Osteoblast (primary cell): ENCODE measurements around the gene EREG. TPM values are rescaled to one million over a fixed set of nuclear protein-coding genes. Genes with fewer than 3 reads are reported as not detected.

Source experiments
- DNase-seq: peaks from one replicate; pipeline ENCODE4 v3.0.0; 2011; ENCODE audit warnings: low spot score, mixed read lengths; ENCODE audit not compliant: insufficient read length; ENCODE audit errors: missing footprints
- H2AFZ ChIP-seq: 2 replicates; pipeline ENCODE4 v1.6.0; 2011; ENCODE audit warnings: mild to moderate bottlenecking, low read length
- H3K27ac ChIP-seq: 2 replicates; pipeline ENCODE4 v1.5.1; 2011; ENCODE audit warnings: mild to moderate bottlenecking, low read depth, low read length, moderate library complexity
- H3K27me3 ChIP-seq: 2 replicates; pipeline ENCODE4 v1.6.0; 2012; ENCODE audit warnings: mild to moderate bottlenecking, control low read depth, inconsistent platforms, low read length, moderate library complexity; ENCODE audit not compliant: insufficient read depth
- H3K36me3 ChIP-seq: 2 replicates; pipeline ENCODE4 v1.5.1; 2011; ENCODE audit warnings: mild to moderate bottlenecking, low read length, control low read depth, moderate library complexity; ENCODE audit not compliant: insufficient read depth
- H3K4me1 ChIP-seq: 2 replicates; pipeline ENCODE4 v1.5.1; 2011; ENCODE audit warnings: mild to moderate bottlenecking, low read length, control low read depth, moderate library complexity; ENCODE audit not compliant: insufficient read depth
- H3K4me2 ChIP-seq: 2 replicates; pipeline ENCODE4 v1.6.0; 2011; ENCODE audit warnings: mild to moderate bottlenecking, low read length; ENCODE audit not compliant: insufficient read depth
- H3K4me3 ChIP-seq: fragments of 200-600 bp; sonication (generic); 3 replicates; pipeline ENCODE4 v1.5.1; 2012; ENCODE audit warnings: mild to moderate bottlenecking, low read length, inconsistent platforms; ENCODE audit not compliant: insufficient read depth
- H3K79me2 ChIP-seq: 2 replicates; pipeline ENCODE4 v1.6.0; 2012; ENCODE audit warnings: mild to moderate bottlenecking, low read length, control low read depth, inconsistent platforms; ENCODE audit not compliant: insufficient read depth
- H3K9me3 ChIP-seq: 2 replicates; pipeline ENCODE4 v1.5.1; 2011; ENCODE audit warnings: low read depth, low read length, control low read depth
- H4K20me1 ChIP-seq: 2 replicates; pipeline ENCODE4 v1.6.0; 2012; ENCODE audit warnings: mild to moderate bottlenecking, low read length, control low read depth; ENCODE audit not compliant: insufficient read depth
- total RNA-seq: library from RNA; depleted of rRNA; stranded (reverse); fragments of >200 nt; gene quantifications from 2 replicates; pipeline ENCODE4 v1.2.3, GENCODE V29; 2012
- TF ChIP-seq, protein P1 (sequence below): IDR thresholded peaks from 2 replicates; pipeline ENCODE4 v1.5.1; 2011; ENCODE audit warnings: mild to moderate bottlenecking, low read depth, low read length, moderate library complexity; ENCODE audit errors: extremely low read depth

The EREG gene
- total RNA-seq, 1 donor = 1.1 TPM

- Histone ChIP-seq H3K27me3 (peaks cover 6% of the 10 kb centered on the region), H2AFZ (no peak overlapping the region), H3K79me2 (no peaks in the 10 kb centered on the region), H3K36me3 (no peaks in the 10 kb centered on the region), H3K27ac (no peak overlapping the region), H4K20me1 (no peaks in the 10 kb centered on the region), H3K9me3 (no peaks in the 10 kb centered on the region), H3K4me1 (peaks cover 8% of the 10 kb centered on the region), H3K4me2 (no peak overlapping the region), H3K4me3 (no peak overlapping the region)
- DNase-seq = peak; percentile 50
- TF ChIP-seq, protein P1, sequence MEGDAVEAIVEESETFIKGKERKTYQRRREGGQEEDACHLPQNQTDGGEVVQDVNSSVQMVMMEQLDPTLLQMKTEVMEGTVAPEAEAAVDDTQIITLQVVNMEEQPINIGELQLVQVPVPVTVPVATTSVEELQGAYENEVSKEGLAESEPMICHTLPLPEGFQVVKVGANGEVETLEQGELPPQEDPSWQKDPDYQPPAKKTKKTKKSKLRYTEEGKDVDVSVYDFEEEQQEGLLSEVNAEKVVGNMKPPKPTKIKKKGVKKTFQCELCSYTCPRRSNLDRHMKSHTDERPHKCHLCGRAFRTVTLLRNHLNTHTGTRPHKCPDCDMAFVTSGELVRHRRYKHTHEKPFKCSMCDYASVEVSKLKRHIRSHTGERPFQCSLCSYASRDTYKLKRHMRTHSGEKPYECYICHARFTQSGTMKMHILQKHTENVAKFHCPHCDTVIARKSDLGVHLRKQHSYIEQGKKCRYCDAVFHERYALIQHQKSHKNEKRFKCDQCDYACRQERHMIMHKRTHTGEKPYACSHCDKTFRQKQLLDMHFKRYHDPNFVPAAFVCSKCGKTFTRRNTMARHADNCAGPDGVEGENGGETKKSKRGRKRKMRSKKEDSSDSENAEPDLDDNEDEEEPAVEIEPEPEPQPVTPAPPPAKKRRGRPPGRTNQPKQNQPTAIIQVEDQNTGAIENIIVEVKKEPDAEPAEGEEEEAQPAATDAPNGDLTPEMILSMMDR = no peak
Observed at GRCh38 chr4:74328501-74328900, 36.4 kb upstream of the EREG start.

GRCh38 chr4:74329307-74329706 lies 35.6 kb upstream of the EREG start:
- no peaks in the 10 kb centered on the region for H3K36me3 ChIP-seq
- H3K27ac ChIP-seq = no peak overlapping the region
- H3K4me1 ChIP-seq = peaks cover 8% of the 10 kb centered on the region
- TF ChIP-seq, protein P1 = no peak
- no peaks in the 10 kb centered on the region for H4K20me1 ChIP-seq
- H3K27me3 ChIP-seq = peaks cover 2% of the 10 kb centered on the region
- DNase-seq = no peak
- H3K79me2 ChIP-seq = no peaks in the 10 kb centered on the region
- no peak overlapping the region for H3K4me3 ChIP-seq
- H3K4me2 ChIP-seq = no peak overlapping the region
- H2AFZ ChIP-seq = no peak overlapping the region
- H3K9me3 ChIP-seq = no peaks in the 10 kb centered on the region

GRCh38 chr4:74330295-74330750 lies 34.6 kb upstream of the EREG start:
- no peak for DNase-seq
- Histone ChIP-seq H4K20me1 (no peaks in the 10 kb centered on the region), H3K79me2 (no peaks in the 10 kb centered on the region), H3K27me3 (no peaks in the 10 kb centered on the region), H3K4me1 (peaks cover 8% of the 10 kb centered on the region), H3K27ac (no peak overlapping the region), H3K9me3 (no peaks in the 10 kb centered on the region), H2AFZ (no peak overlapping the region), H3K36me3 (no peaks in the 10 kb centered on the region), H3K4me3 (no peak overlapping the region), H3K4me2 (no peak overlapping the region)
- TF ChIP-seq, protein P1 = no peak

GRCh38 chr4:74331252-74331651 lies 33.7 kb upstream of the EREG start:
- TF ChIP-seq, protein P1 = no peak
- Histone ChIP-seq H3K27me3 (no peaks in the 10 kb centered on the region), H3K79me2 (no peaks in the 10 kb centered on the region), H2AFZ (no peak overlapping the region), H4K20me1 (no peaks in the 10 kb centered on the region), H3K9me3 (no peaks in the 10 kb centered on the region), H3K4me2 (no peak overlapping the region), H3K27ac (no peak overlapping the region), H3K36me3 (no peaks in the 10 kb centered on the region), H3K4me3 (no peak overlapping the region), H3K4me1 (peaks cover 8% of the 10 kb centered on the region)
- DNase-seq = no peak
